Caco-2 (cell line): ENCODE measurements around the gene CDC42. TPM values are rescaled to one million over a fixed set of nuclear protein-coding genes. Genes with fewer than 3 reads are reported as not detected.

Source experiments
- BruUV-seq: library from RNA; stranded (reverse); fragments of 400-500 nt; replicated peaks from 2 replicates; lab custom pipeline; 2021; lab: Mats Ljungman, UMichigan
- CTCF ChIA-PET: fragments of 300-600 bp; sonication (Branson Sonifier 250); formaldehyde crosslinking; loops from one replicate; lab custom pipeline; 2022; ENCODE audit warnings: antibody characterized with exemption; lab: Charles Lee
- POLR2A ChIA-PET: fragments of 300-600 bp; sonication (Branson Sonifier 250); formaldehyde crosslinking; loops from one replicate; lab custom pipeline; 2022; ENCODE audit warnings: antibody characterized with exemption; lab: Charles Lee
- DNase-seq, 2 experiments: peaks; one replicate each; pipeline versions ENCODE4 v3.0.0 to v3.0.0-alpha.2; 2020 to 2022
- H3K27me3 ChIP-seq: replicated peaks from 2 replicates; pipeline ENCODE4 v1.6.0; 2011; ENCODE audit warnings: low read length; ENCODE audit not compliant: control insufficient read depth, insufficient read depth
- H3K36me3 ChIP-seq: 2 replicates; pipeline ENCODE4 v1.5.1; 2011; ENCODE audit warnings: low read length; ENCODE audit not compliant: control insufficient read depth, insufficient read depth
- H3K4me1 ChIP-seq: fragments of 250-450 bp; sonication (Bioruptor Pico); 2 replicates; pipeline ENCODE4 v1.5.1; 2020; ENCODE audit warnings: mild to moderate bottlenecking
- H3K4me3 ChIP-seq: 2 replicates; pipeline ENCODE4 v1.5.1; 2011; ENCODE audit warnings: low read depth, mild to moderate bottlenecking, control low read depth, low read length
- H3K9me3 ChIP-seq: fragments of 250-450 bp; sonication (Bioruptor Pico); 2 replicates; pipeline ENCODE4 v1.5.1; 2020; ENCODE audit warnings: mild to moderate bottlenecking, moderate library complexity
- H3K27ac Mint-ChIP-seq: one replicate; pipeline ENCODE4 v1.8.0; 2022; ENCODE audit warnings: mixed read lengths; ENCODE audit not compliant: unreplicated experiment
- H3K27me3 Mint-ChIP-seq: one replicate; pipeline ENCODE4 v1.8.0; 2022; ENCODE audit warnings: mixed read lengths; ENCODE audit not compliant: insufficient read depth, unreplicated experiment
- H3K36me3 Mint-ChIP-seq: one replicate; pipeline ENCODE4 v1.8.0; 2022; ENCODE audit warnings: mild to moderate bottlenecking, mixed read lengths; ENCODE audit not compliant: insufficient read depth, unreplicated experiment
- H3K4me1 Mint-ChIP-seq: one replicate; pipeline ENCODE4 v1.8.0; 2022; ENCODE audit warnings: low read depth, mixed read lengths; ENCODE audit not compliant: unreplicated experiment
- H3K4me3 Mint-ChIP-seq: one replicate; pipeline ENCODE4 v1.8.0; 2022; ENCODE audit warnings: mild to moderate bottlenecking, moderate library complexity, mixed read lengths; ENCODE audit not compliant: unreplicated experiment
- H3K9me3 Mint-ChIP-seq: one replicate; pipeline ENCODE4 v1.8.0; 2022; ENCODE audit warnings: mixed read lengths; ENCODE audit not compliant: unreplicated experiment
- intact Hi-C: fragments of 100-400 bp; cut with micrococcal nuclease; formaldehyde crosslinking; loops from one replicate; pipeline ENCODE4 v1.10.0; 2022; ENCODE audit not compliant: unreplicated experiment
- total RNA-seq: library from RNA; stranded (reverse); gene quantifications from 2 replicates; pipeline ENCODE4 v1.2.3, GENCODE V29; 2022
- TF ChIP-seq, protein P1 (sequence below), 2 experiments: fragments of 200-600 bp in 1 of 2; IDR thresholded peaks; 1 replicate in 1 of 2; 2 replicates in 1 of 2; pipeline versions ENCODE4 v1.5.1 to v1.8.0; 2011 to 2022; ENCODE audit warnings: antibody characterized with exemption in 1 of 2, control low read depth in 1 of 2, inconsistent platforms in 1 of 2, low read depth in 1 of 2, low read length in 1 of 2, mild to moderate bottlenecking in 1 of 2, moderate library complexity in 1 of 2; ENCODE audit not compliant: insufficient read depth in 1 of 2, severe bottlenecking in 1 of 2, unreplicated experiment in 1 of 2

Gene CDC42
- total RNA-seq, 1 experiment from 2014 or later = 240 TPM

DNA sequence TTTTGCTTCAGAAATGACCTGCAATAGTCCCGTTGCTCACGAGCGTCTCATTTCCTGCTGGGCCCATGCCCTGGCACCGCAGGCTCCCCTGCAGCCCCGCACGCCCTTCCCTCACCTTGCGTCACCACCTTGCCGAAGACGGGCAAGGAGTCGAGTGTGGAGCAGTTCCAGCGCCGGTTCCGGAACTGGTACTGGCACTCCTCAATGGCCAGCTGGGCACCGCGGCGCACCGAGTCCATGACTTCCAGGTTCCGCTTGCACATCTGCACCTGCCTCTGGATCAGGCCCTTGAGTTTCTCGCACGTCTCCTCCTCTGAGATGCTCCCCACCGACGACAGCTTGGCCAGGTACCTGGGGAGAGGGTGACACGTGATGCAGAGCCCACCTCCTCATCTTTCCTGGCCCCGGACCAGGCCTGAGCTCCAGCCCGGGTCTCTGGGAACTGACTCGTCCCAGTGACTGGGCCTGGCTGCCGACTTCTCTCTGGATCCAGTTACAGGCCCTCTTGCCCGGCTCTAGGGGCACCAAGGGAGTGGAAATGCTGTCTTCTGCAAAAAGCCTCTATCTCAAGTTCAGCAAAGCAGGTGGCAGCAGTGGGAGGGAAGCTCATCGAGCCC lies 77.1 kb downstream of the CDC42 start:
- TF ChIP-seq, protein P1, sequence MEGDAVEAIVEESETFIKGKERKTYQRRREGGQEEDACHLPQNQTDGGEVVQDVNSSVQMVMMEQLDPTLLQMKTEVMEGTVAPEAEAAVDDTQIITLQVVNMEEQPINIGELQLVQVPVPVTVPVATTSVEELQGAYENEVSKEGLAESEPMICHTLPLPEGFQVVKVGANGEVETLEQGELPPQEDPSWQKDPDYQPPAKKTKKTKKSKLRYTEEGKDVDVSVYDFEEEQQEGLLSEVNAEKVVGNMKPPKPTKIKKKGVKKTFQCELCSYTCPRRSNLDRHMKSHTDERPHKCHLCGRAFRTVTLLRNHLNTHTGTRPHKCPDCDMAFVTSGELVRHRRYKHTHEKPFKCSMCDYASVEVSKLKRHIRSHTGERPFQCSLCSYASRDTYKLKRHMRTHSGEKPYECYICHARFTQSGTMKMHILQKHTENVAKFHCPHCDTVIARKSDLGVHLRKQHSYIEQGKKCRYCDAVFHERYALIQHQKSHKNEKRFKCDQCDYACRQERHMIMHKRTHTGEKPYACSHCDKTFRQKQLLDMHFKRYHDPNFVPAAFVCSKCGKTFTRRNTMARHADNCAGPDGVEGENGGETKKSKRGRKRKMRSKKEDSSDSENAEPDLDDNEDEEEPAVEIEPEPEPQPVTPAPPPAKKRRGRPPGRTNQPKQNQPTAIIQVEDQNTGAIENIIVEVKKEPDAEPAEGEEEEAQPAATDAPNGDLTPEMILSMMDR (IDR thresholded peaks at IDR 0.05; ENCODE audit: insufficient read depth in 1 of 2, low read depth in 1 of 2, low read length in 1 of 2, severe bottlenecking in 1 of 2, unreplicated experiment in 1 of 2) = no peak
- POLR2A ChIA-PET = no interaction called here

DNA sequence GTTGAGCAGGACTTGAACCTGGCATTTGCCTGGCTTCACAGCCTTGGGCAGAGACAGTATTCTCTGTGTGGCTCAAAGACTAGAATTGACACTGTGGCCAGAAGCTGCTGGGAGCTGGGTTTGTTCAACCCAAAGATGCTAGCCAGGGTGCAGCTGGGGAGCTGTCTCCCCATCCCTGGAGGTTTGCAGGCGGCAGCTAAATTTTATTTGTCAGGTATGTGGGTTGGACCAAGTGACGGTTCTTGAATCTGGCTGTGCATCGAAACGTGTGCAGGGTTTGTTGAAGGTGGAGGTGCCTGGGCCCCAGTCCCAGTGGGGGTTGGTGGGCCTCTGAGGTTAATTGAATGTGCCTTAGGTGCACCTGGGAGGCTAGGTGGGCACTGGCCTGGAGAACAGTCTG lies 78.6 kb downstream of the CDC42 start:
- intact Hi-C loops = loop anchor here (5.0 kb wide), 1 partner anchor 146 kb away; no protein-coding TSS in a partner anchor
- no peak overlapping the region for H3K4me3 Mint-ChIP-seq
- CTCF ChIA-PET = interaction anchor here (1.1 to 1.6 kb wide), 2 partner anchors 9 to 286 kb away, joined by 5 to 6 read pairs; no protein-coding TSS in a partner anchor

More for the DNA sequence above, 77.1 kb downstream of the CDC42 start:
- CTCF ChIA-PET = no interaction called here
- Mint-ChIP-seq H3K9me3 (no peaks in the 10 kb centered on the region), H3K4me3 (no peak overlapping the region), H3K4me1 (no peaks in the 10 kb centered on the region), H3K27me3 (no peaks in the 10 kb centered on the region), H3K27ac (no peak overlapping the region), H3K36me3 (peaks cover 24% of the 10 kb centered on the region)
- no TSS peak for BruUV-seq
- intact Hi-C loops = loop anchor here (5.0 kb wide), 1 partner anchor 148 kb away; no protein-coding TSS in a partner anchor
- no peak for DNase-seq
- no peak overlapping the region for H3K4me3 ChIP-seq
- H3K27me3 ChIP-seq = no peaks in the 10 kb centered on the region
- H3K9me3 ChIP-seq = no peaks in the 10 kb centered on the region
- H3K36me3 ChIP-seq = no peaks in the 10 kb centered on the region
- H3K4me1 ChIP-seq = no peaks in the 10 kb centered on the region

DNA sequence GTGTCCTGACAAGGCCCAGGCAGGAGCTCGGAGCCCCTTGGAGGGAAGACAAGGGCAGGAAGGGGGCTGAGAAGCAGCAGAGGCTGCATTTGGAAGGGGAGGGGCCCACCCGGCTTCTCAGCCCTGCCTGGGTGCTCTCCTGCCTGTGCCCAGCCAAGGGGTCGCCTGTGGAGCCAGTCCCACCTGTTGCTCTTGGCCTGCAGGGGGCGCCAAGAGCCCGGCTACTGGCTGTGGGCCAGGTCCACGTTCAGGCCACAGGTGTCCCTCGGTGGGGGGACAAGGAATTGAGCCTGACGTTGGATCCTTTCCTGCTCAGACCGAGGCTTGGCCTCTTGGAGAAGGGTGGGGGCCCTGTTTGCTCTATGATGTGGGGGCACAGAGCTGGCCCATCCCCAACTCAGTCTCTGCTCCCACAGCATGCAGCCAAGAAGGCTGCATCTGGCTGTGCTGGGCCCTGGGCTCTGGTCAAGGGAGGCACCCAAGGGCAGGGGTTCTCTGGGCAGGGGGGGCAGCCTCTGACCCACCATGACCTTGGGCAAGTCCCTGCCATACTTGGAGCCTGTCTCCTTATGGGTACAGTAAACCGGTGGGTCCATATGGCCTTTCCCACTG lies 79.5 kb downstream of the CDC42 start:
- no peak overlapping the region for H3K4me3 Mint-ChIP-seq
- CTCF ChIA-PET = interaction anchor here (0.6 to 1.6 kb wide), 4 partner anchors 8 to 299 kb away, joined by 3 to 6 read pairs (median 4); no protein-coding TSS in a partner anchor
- intact Hi-C loops = loop anchor here (1.0 to 5.0 kb wide), 2 partner anchors 145 to 284 kb away; no protein-coding TSS in a partner anchor

More for the DNA sequence above, 78.6 kb downstream of the CDC42 start:
- POLR2A ChIA-PET = no interaction called here
- no peak for DNase-seq
- Mint-ChIP-seq H3K27me3 (no peaks in the 10 kb centered on the region), H3K36me3 (peaks cover 21% of the 10 kb centered on the region), H3K27ac (no peak overlapping the region), H3K9me3 (no peaks in the 10 kb centered on the region), H3K4me1 (no peaks in the 10 kb centered on the region)
- Histone ChIP-seq H3K4me3 (no peak overlapping the region), H3K27me3 (no peaks in the 10 kb centered on the region), H3K9me3 (no peaks in the 10 kb centered on the region), H3K36me3 (no peaks in the 10 kb centered on the region), H3K4me1 (no peaks in the 10 kb centered on the region)
- no TSS peak for BruUV-seq
- TF ChIP-seq, protein P1 (IDR thresholded peaks at IDR 0.05; ENCODE audit: insufficient read depth in 1 of 2, low read depth in 1 of 2, low read length in 1 of 2, severe bottlenecking in 1 of 2, unreplicated experiment in 1 of 2) = no peak

More for the DNA sequence above, 79.5 kb downstream of the CDC42 start:
- H3K9me3 ChIP-seq = no peaks in the 10 kb centered on the region
- no peaks in the 10 kb centered on the region for H3K27me3 ChIP-seq
- Mint-ChIP-seq H3K36me3 (peaks cover 13% of the 10 kb centered on the region), H3K9me3 (no peaks in the 10 kb centered on the region), H3K27me3 (no peaks in the 10 kb centered on the region), H3K4me1 (no peaks in the 10 kb centered on the region), H3K27ac (no peak overlapping the region)
- POLR2A ChIA-PET = no interaction called here
- H3K36me3 ChIP-seq = no peaks in the 10 kb centered on the region
- TF ChIP-seq, protein P1 (IDR thresholded peaks at IDR 0.05; ENCODE audit: insufficient read depth in 1 of 2, low read depth in 1 of 2, low read length in 1 of 2, severe bottlenecking in 1 of 2, unreplicated experiment in 1 of 2) = peak; percentile 88 to 90
- DNase-seq = peak; percentile 67 to 78
- H3K4me3 ChIP-seq = no peak overlapping the region
- BruUV-seq = no TSS peak
- H3K4me1 ChIP-seq = no peaks in the 10 kb centered on the region
